ENCODE results near the gene INF2.

The INF2 gene

DNA sequence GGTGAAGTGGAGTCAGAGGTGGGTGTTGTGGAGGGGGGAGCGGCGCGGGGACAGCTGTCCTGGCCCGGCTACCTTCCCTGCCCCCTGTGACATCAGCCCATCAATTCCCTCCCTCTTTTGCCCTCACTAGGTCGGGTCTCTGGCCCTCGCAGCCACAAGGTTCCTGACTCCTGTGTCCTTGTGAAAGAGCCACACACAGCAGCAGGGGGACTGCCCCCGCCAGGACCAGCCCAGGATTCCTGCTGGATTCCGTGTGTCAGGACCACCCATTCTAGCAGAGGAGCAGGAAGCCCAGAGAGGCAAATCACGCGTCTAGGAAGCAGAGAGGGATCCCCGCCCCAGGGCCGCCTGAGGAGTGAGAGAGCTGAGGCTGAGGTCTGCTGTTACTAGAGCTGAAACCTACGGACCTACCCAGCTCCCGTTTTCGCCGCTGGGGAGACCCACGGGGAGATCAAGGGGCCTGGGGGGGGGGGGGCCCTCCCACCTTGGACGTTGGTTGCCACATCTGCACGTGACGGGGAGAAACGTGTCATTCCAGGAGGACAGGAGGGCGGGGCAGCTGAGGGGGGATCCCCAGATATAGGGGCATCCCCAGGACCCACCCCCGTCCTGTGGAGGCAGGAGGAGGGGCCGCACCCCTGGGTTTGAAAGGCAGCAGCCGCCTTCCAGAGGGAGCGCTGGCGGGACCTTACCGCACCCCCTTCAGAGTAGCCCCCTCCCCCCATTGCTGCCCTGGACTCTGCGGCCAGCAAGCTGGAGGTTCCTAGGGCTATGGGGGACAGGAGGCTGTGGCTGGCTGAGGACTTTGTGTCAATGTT is 12.5 kb upstream of the INF2 start:
- peak; percentile 36 to 49 for DNase-seq (ENCODE audit: low read depth in 2 of 2)

- peak; percentile 64 to 70 for DNase-seq (ENCODE audit: low read depth in 2 of 2)
Observed at GRCh38 chr14:104677512-104678332, 11.7 kb upstream of the INF2 start.

DNA sequence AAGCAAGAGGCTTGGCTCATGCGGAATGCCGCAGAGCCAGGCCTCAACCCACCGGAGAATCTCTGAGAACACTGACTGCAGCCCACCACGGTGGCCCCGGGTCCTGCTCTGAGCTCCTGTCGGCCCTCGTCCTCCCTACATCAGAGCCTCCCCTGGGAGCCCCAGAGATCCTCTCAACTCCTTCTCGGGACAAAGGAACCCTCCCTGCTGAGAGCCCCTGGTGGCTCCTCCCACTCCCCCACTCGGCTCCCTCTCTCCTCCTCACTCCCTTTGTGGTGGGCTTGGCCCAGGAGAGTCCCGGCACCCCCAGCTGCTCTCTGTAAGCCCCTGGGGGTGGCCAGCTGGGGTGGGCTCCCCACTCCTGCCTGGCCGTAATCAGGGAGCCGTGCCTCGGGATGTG is 11.1 kb upstream of the INF2 start:
- no peak for DNase-seq (ENCODE audit: low read depth in 2 of 2)

DNA sequence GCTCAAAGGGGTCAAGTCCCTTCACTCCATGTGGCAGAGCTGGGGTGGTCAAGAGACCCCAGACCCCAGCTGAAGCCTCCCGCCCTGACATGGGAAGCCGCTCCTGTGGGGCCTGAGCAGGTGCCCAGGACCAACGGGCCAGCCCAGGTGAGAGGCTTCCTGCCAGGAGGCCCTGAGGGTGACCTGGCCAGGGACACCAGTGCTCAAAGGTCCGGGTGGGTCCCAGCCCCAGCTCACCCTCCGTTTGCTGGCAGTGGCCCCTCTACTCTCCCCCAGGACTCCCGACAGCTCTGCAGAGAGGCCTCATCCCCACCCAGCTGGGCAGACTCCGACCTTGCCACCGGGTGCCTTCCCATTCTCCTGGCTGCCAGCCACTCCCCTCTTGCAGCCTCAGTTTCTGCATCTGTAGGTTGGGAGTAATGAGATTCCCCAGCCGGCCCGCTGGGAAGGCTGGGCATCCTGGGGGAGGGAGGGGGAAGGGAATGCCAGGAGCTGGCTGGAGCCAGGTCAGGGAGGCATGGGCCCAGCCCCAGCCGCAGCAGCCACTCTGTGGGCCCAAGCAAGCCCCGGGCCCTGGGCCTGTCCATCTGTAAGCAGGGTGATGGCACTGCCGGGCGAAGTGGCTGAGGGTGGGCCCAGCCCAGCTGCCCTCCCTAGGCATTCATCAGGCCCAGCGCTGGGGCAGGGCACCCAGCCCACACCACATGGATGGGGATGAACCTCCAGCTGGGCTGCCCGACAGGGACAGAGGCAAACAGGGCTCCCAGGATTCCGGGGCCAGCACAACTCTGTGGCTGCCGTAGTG is 10.3 kb upstream of the INF2 start:
- no peak for DNase-seq (ENCODE audit: low read depth in 2 of 2)

DNA sequence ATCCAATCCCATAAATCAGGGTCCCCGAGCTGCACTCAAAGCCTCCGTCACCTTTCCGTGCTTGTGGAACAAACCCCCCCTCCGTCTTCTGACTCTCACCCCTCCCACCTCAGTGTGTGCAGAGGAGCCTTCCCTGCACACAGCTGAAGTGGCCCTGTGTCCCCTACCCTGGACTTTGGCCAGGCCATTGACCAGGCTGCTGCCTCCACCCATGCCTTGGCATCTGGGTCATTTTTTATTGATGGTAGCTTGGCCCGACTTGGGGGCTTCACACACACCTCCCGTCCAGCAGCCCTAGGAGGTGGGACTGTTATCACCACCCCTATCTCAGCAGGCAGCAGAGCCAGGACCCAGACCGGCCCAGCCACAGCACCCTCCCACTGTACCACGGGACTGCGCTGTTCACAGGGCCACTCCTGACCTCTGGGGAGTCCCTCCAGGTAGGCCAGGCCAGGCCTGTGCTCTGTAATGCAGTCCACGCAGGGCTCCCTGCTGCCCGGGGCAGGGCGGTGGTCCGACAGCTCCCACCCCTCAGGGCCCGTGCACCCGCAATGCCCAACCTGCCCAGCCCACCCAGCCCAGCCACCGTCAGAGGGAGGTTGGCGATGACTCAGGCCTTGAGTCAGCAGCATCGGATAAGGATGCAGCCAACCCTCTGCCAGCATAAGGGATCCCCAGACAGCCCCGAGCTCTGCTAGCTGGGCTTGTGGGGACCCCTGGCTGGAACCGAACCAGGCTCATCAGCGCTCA is 9.2 kb upstream of the INF2 start:
- DNase-seq (ENCODE audit: low read depth in 2 of 2): no peak

- no peak for DNase-seq (ENCODE audit: low read depth in 2 of 2)
Observed at GRCh38 chr14:104680806-104681688, 8.4 kb upstream of the INF2 start.

DNA sequence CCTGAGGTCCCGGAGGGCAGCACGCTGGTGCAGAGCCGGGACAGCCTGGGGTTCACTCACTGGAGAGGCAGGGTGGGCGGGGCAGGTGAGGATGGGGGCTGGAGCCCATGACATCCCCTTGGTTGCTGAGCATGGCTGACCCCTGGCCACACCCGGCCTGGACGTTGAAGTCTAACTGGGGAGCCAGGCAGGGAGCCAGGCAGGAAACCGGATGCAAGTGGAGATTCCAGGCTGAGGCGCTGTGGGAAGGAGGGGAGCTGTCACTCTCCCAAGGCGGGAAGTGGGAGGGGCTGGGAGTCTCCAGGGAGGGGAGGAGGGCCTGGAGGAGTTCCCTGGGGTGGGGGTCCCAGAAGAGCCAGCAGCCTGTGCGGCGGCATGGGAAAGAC is 7.7 kb upstream of the INF2 start:
- DNase-seq (ENCODE audit: low read depth in 2 of 2): no peak

DNA sequence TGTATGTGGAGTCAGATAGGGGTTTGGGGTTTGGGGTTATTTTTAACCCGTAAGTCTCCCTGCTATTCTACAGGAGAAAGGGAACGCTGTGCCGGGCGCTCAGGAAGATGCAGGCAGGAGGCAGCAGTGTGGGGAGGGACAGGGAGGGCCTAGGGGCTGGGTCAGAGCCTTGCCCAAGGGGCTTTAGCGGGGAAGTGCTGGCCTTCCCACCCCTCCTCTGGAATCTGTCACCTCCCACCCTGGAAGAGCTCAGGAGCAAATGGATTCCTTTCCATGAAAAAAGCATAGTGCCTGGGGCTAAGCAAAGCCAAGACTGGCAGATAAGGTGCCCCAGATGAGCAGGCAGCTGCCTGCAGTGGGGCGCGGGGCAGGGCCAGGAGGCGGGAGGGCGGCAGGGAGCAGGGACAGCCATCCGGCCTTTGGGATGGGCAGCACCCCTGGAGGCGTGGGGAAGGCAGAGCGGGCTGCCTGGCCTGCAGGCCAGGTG is 7.3 kb upstream of the INF2 start:
- DNase-seq (ENCODE audit: low read depth in 2 of 2): no peak

DNA sequence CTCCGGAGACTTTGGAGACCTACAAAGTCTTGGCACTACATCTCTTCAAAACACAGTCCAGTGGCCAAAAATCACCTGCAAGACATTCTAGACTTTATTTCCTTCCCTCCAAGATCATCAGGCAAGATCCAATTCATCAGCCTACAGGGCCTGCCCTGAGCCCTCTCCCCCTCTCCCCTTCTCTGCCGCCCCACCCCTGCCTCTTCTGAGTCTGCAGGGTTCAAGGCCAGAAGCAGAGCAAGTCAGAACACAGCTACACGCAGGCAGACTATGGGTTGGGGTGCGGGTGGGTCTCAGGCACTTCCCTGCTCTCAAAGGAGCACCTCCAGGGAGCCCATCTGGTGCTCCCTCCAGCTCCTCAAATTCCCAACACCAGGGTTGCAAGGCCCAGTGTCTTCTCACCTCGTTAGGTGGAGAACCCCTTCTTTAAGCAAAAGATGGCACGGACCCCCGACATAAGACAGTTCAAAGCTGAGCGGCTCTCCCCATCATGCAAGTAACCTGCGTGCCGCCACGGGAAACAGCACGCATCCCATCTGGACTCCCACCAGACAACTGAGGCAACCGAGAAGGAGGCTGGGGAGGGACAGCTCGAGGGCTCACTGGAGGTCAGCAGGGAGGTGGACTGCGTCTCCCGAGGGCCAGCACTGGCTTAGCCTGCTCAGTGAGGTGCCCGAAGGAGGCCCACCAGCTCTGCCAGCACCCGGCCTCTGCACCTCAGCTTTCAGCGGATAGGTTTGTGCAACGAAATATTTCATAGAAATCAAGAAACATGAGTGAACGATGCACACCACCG is 5.6 kb upstream of the INF2 start:
- DNase-seq (ENCODE audit: low read depth in 2 of 2): no peak

DNA sequence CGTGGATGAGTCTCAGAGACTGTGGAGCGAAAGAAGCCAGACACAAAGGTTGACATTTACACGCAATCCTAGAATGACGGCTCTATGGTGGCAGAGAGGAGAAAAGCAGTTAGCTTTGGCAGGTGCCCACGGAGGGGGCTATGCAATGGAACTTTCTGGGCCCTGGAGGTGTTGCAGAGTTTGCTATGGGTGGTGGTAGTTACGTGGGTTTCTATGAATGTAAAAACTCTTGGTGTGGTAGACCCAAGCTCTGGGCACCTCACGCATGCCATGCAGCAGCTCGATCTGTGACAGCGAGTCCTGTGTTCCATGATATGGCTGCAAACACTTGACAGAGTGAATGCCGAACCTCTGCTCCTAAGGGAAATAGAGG is 5.0 kb upstream of the INF2 start:
- no peak for DNase-seq (ENCODE audit: low read depth in 2 of 2)

DNA sequence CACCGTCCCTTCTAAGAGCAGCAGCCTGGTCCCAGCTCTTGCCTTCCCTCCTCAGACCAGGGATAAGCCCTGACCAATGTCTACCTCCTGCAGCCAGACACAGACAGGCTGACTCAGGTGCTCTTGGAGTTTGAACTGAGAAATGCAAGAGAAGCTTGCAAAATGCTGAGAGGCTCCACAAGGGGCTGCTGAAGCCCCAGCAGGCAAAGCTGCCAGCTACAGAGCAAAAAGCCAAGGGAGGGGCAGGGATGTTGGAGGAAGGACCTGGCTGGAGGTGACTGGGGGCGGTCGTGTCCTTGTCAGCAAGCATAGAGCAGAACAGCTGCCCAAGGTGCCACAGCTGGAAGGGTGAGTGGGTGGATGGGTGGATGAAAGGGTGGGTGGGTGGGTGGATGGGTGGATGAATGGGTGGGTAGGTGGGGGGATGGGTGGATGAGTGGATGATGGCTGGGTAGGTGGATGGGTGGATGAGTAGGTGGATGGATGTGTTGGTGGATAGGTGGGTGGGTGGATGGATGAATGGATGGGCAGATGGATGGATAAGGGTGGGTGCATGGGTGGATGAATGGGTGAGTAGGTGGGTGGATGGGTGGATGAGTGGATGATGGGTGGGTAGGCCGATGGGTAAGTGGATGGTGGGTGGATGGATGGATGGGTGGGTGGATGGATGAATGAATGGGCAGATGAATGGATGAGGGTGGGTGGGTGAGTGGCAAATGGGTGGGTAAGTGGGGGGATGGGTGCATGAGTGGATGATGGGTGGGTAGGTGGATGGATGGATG is 4.0 kb upstream of the INF2 start:
- DNase-seq (ENCODE audit: low read depth in 2 of 2): no peak

GRCh38 chr14:104685998-104686610 is 3.3 kb upstream of the INF2 start:
- DNase-seq (ENCODE audit: low read depth in 2 of 2): no peak

- DNase-seq (ENCODE audit: low read depth in 2 of 2): no peak
Observed at GRCh38 chr14:104686624-104687517, 2.5 kb upstream of the INF2 start.

- DNase-seq (ENCODE audit: low read depth in 2 of 2): no peak
Observed at GRCh38 chr14:104687601-104688504, 1.6 kb upstream of the INF2 start.

DNA sequence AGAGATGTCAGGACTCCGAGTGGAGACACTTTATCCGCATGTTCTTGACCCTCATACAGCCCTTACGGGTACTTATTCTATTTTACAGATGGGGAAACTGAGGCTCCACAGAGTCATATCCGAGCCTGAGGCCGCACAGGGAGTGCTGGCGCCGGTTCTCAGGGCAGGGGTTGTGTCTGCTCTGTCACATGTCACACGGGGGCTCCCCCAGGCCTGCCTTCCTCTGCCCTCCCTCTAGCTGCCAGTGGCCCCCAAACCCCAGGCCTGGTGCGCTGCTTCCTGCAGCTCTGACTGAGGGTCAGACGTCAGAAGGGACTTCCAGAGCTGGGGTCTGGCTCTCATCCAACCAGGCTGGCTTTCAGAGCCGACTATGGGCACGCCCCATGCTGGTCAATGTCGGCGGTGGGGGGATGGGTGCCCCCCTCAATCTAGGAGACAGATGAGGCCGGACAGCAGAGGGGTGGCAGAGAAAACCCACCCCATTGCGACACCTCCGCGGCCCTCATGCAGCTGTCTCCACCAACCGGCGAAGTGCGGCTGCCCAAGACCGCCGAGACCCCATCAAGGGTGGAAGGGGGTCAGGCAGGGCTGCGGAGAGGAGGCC is 811 bp upstream of the INF2 start:
- DNase-seq (ENCODE audit: low read depth in 2 of 2): no peak

Measured in stimulated activated CD4-positive, alpha-beta T cell treated with anti-CD3 and anti-CD28 coated beads, Interleukin-15, amount 100 ng/mL, for 48 hours (primary cell).